Natural killer cell (primary cell): ENCODE measurements around the gene C2orf49. TPM values are rescaled to one million over a fixed set of nuclear protein-coding genes. Genes with fewer than 3 reads are reported as not detected.

ENCODE experiments used
- ATAC-seq, 3 donors: fragments of 150-1000 bp in 2 of 3; fragments of 200-7000 bp in 1 of 3; cut with Tn5 transposase; 1 replicate in 1 of 3; 2 replicates in 2 of 3; pipeline ENCODE4 v1.10.0; 2021; ENCODE audit warnings: mild to moderate bottlenecking in 2 of 3, moderate library complexity in 2 of 3
- DNase-seq, 2 donors: peaks; one replicate each; pipeline versions ENCODE4 v3.0.0 to v3.0.0-alpha.2; 2013 to 2021; ENCODE audit warnings: mixed read lengths in 1 of 2
- H3K27ac ChIP-seq: one replicate; pipeline ENCODE4 v1.5.1; 2013; ENCODE audit warnings: mild to moderate bottlenecking, low read length
- H3K27me3 ChIP-seq: one replicate; pipeline ENCODE4 v1.6.1; 2013; ENCODE audit warnings: low read length; ENCODE audit not compliant: control insufficient read depth, insufficient read depth
- H3K36me3 ChIP-seq: one replicate; pipeline ENCODE4 v1.6.1; 2013; ENCODE audit warnings: low read length; ENCODE audit not compliant: control insufficient read depth, insufficient read depth
- H3K4me1 ChIP-seq: one replicate; pipeline ENCODE4 v1.6.1; 2013; ENCODE audit warnings: low read length; ENCODE audit not compliant: control insufficient read depth, insufficient read depth
- H3K4me3 ChIP-seq: one replicate; pipeline ENCODE4 v1.5.1; 2013; ENCODE audit warnings: low read length
- H3K9me3 ChIP-seq: one replicate; pipeline ENCODE4 v1.6.1; 2013; ENCODE audit warnings: low read length; ENCODE audit not compliant: control insufficient read depth, insufficient read depth
- H3K27ac Mint-ChIP-seq, 2 donors: one replicate each; pipeline ENCODE4 v1.8.0; 2022; ENCODE audit warnings: mild to moderate bottlenecking in 2 of 2, mixed read lengths in 2 of 2, moderate library complexity in 1 of 2
- H3K27me3 Mint-ChIP-seq, 2 donors: one replicate each; pipeline ENCODE4 v1.8.0; 2022; ENCODE audit warnings: low read depth in 2 of 2, mixed read lengths in 2 of 2
- H3K36me3 Mint-ChIP-seq: one replicate; pipeline ENCODE4 v1.8.0; 2022; ENCODE audit warnings: mixed read lengths
- H3K4me1 Mint-ChIP-seq, 2 donors: one replicate each; pipeline ENCODE4 v1.8.0; 2022; ENCODE audit warnings: mixed read lengths in 2 of 2
- H3K4me3 Mint-ChIP-seq: one replicate; pipeline ENCODE4 v1.8.0; 2022; ENCODE audit warnings: mild to moderate bottlenecking, moderate library complexity, mixed read lengths
- H3K9me3 Mint-ChIP-seq, 2 donors: one replicate each; pipeline ENCODE4 v1.8.0; 2022; ENCODE audit warnings: mixed read lengths in 2 of 2
- WGBS: methylation state at CpG from one replicate; pipeline ENCODE4 v1.1.7; 2013; ENCODE audit warnings: missing lambda C conversion rate; ENCODE audit not compliant: insufficient coverage; 5-methylcytosine and 5-hydroxymethylcytosine counted together
- intact Hi-C: fragments of 100-400 bp; cut with micrococcal nuclease; formaldehyde crosslinking; loops from one replicate; pipeline ENCODE4 v1.14.2; 2022
- total RNA-seq, 4 donors: library from RNA; stranded (reverse); fragments of 120-200 nt in 1 of 4; gene quantifications; one replicate each; pipeline versions ENCODE4 v1.2.3 to v1.2.4, GENCODE V29; 2013 to 2022
- TF ChIP-seq, protein P1 (sequence below): fragments of 200-600 bp; IDR thresholded peaks from one replicate; pipeline ENCODE4 v1.8.0; 2022; ENCODE audit warnings: antibody characterized with exemption

Gene C2orf49
- total RNA-seq, 3 donors from 2014 or later (not counting 1 experiment from before 2014, with no cell fraction given) = 19.4 to 23.5 (median 23.2) TPM

DNA sequence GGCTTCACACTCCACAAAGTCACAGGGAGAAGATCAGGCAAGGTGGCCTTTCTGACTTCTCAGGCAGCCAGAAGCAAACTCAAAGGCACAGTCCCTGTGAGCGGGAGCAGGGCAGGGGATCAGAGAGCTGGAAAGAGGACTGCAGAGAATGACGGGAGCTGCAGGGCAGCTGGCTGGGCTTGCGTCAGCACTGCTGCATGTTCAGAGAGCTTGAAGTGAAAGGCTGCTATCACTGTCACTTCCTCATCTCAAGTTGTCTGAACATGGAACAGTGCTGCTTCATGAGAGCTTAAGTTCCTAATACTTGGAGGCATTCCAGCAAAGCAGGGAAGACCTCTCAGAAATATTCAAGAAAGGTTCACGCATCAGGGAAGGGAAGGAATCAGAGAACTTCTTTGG lies 28.2 kb upstream of the C2orf49 start:
- Histone ChIP-seq H3K27me3 (no peaks in the 10 kb centered on the region), H3K4me3 (no peak overlapping the region), H3K9me3 (no peaks in the 10 kb centered on the region), H3K4me1 (peaks cover 3% of the 10 kb centered on the region), H3K36me3 (peaks cover 13% of the 10 kb centered on the region), H3K27ac (no peak overlapping the region)
- Mint-ChIP-seq H3K27ac (peak overlapping the region in 1 of 2 donors; percentile 46), H3K9me3 (no peaks in the 10 kb centered on the region), H3K36me3 (no peaks in the 10 kb centered on the region), H3K4me1 (peaks cover 23 to 34% of the 10 kb centered on the region in 2 donors), H3K27me3 (no peaks in the 10 kb centered on the region), H3K4me3 (no peak overlapping the region)
- 78% methylated on average over 4 of the region's 4 CpGs for WGBS
- intact Hi-C loops = no loop called here
- TF ChIP-seq, protein P1, sequence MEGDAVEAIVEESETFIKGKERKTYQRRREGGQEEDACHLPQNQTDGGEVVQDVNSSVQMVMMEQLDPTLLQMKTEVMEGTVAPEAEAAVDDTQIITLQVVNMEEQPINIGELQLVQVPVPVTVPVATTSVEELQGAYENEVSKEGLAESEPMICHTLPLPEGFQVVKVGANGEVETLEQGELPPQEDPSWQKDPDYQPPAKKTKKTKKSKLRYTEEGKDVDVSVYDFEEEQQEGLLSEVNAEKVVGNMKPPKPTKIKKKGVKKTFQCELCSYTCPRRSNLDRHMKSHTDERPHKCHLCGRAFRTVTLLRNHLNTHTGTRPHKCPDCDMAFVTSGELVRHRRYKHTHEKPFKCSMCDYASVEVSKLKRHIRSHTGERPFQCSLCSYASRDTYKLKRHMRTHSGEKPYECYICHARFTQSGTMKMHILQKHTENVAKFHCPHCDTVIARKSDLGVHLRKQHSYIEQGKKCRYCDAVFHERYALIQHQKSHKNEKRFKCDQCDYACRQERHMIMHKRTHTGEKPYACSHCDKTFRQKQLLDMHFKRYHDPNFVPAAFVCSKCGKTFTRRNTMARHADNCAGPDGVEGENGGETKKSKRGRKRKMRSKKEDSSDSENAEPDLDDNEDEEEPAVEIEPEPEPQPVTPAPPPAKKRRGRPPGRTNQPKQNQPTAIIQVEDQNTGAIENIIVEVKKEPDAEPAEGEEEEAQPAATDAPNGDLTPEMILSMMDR = no peak
- DNase-seq (no peak), ATAC-seq (no peak)

DNA sequence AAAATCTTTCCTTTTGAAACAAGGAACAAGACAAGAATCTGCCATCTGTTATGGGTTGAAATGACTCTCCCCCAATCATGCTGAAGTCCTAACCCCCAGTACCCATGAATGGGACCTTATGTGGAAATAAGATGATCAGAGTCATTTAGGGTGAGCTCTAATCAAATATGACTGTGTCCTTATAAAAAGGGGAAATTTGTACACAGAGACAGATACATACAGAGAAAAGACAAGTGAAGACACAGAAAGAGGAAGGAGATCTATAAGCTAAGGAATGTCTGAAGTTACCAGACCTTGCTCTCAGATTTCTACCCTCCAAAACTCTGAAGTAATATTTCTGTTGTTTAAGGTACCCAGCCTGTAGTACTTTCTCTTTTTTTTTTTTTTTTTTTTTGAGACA lies 23.5 kb upstream of the C2orf49 start:
- H3K4me3 ChIP-seq = no peak overlapping the region
- Mint-ChIP-seq H3K36me3 (no peaks in the 10 kb centered on the region), H3K9me3 (no peaks in the 10 kb centered on the region), H3K27ac (no peak overlapping the region), H3K27me3 (no peaks in the 10 kb centered on the region), H3K4me1 (peaks cover 13 to 29% of the 10 kb centered on the region in 2 donors), H3K4me3 (no peak overlapping the region)
- intact Hi-C loops = no loop called here
- TF ChIP-seq, protein P1 = no peak
- H3K4me1 ChIP-seq = no peaks in the 10 kb centered on the region
- no peak overlapping the region for H3K27ac ChIP-seq
- H3K36me3 ChIP-seq = no peaks in the 10 kb centered on the region
- no peaks in the 10 kb centered on the region for H3K9me3 ChIP-seq
- ATAC-seq (no peak), DNase-seq (no peak)
- H3K27me3 ChIP-seq = no peaks in the 10 kb centered on the region

DNA sequence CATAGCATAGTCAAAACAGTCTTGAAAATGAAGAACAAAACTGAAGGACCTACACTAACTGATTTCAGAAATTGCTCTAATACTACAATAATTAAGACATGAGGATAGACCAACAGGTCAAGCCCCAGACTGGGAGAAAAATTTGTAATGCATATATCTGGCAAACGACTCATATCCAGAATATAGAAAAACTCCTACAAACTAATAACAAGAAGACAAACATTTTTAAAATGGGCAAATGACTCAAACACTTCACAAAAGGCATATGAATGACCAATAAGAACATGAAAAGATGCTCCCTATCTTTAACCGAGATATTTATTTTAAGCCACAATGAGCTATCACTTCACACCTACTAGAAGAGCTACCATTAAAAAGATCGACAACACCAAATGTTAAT lies 22.0 kb upstream of the C2orf49 start:
- intact Hi-C loops = no loop called here
- Mint-ChIP-seq H3K36me3 (no peaks in the 10 kb centered on the region), H3K27me3 (no peaks in the 10 kb centered on the region), H3K9me3 (no peaks in the 10 kb centered on the region), H3K27ac (no peak overlapping the region), H3K4me3 (no peak overlapping the region), H3K4me1 (peaks cover 14 to 29% of the 10 kb centered on the region in 2 donors)
- DNase-seq (no peak), ATAC-seq (no peak)
- H3K9me3 ChIP-seq = no peaks in the 10 kb centered on the region
- H3K4me3 ChIP-seq = no peak overlapping the region
- no peak overlapping the region for H3K27ac ChIP-seq
- WGBS = 60% methylated on average over 1 of the region's 3 CpGs
- H3K27me3 ChIP-seq = no peaks in the 10 kb centered on the region
- TF ChIP-seq, protein P1 = no peak
- no peaks in the 10 kb centered on the region for H3K36me3 ChIP-seq
- no peaks in the 10 kb centered on the region for H3K4me1 ChIP-seq

DNA sequence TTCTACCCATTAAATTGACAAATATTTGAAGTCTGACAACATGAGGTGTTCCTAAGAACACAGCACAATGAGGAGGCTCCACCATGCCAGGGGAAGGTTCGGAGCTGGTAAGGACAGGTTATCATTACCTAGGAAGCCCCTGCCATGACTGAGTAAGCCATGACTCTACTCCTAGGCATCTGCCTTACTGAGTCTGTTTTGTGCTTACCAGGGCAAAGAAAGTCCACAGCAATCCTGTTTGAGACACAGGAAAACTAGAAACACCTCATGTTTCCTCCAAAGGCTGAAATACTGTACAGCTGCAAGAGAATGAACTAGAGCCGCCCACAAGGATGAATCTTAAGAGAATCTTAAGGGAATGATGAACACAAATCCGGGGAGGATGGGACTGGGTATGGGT lies 19.4 kb upstream of the C2orf49 start:
- H3K4me3 Mint-ChIP-seq = no peak overlapping the region
- no peaks in the 10 kb centered on the region for H3K9me3 Mint-ChIP-seq
- H3K9me3 ChIP-seq = no peaks in the 10 kb centered on the region
- TF ChIP-seq, protein P1 = no peak
- no peak for ATAC-seq
- no peak for DNase-seq
- H3K36me3 Mint-ChIP-seq = no peaks in the 10 kb centered on the region
- 94% methylated on average over 3 of the region's 3 CpGs for WGBS
- H3K27ac ChIP-seq = no peak overlapping the region
- no peak overlapping the region for H3K27ac Mint-ChIP-seq
- H3K4me1 ChIP-seq = no peaks in the 10 kb centered on the region
- peaks cover 15 to 32% of the 10 kb centered on the region in 2 donors for H3K4me1 Mint-ChIP-seq
- H3K4me3 ChIP-seq = no peak overlapping the region
- H3K27me3 Mint-ChIP-seq = no peaks in the 10 kb centered on the region
- H3K27me3 ChIP-seq = no peaks in the 10 kb centered on the region
- H3K36me3 ChIP-seq = no peaks in the 10 kb centered on the region
- intact Hi-C loops = no loop called here
